Glutamatergic neuron (in vitro differentiated cells): ENCODE measurements around the gene DYNC1I2. TPM values are rescaled to one million over a fixed set of nuclear protein-coding genes. Genes with fewer than 3 reads are reported as not detected.

Experiments used
- DNase-seq: peaks from one replicate; pipeline ENCODE4 v3.0.0; 2022
- H3K27ac Mint-ChIP-seq: one replicate; pipeline ENCODE4 v1.8.0; 2020; ENCODE audit warnings: mild to moderate bottlenecking, mixed read lengths, inconsistent platforms; ENCODE audit not compliant: unreplicated experiment
- H3K27me3 Mint-ChIP-seq: one replicate; pipeline ENCODE4 v1.8.0; 2020; ENCODE audit warnings: mild to moderate bottlenecking, moderate library complexity, mixed read lengths, inconsistent platforms; ENCODE audit not compliant: unreplicated experiment
- H3K36me3 Mint-ChIP-seq: one replicate; pipeline ENCODE4 v1.8.0; 2020; ENCODE audit warnings: mild to moderate bottlenecking, mixed read lengths, inconsistent platforms; ENCODE audit not compliant: unreplicated experiment
- H3K4me1 Mint-ChIP-seq: one replicate; pipeline ENCODE4 v1.8.0; 2020; ENCODE audit warnings: mild to moderate bottlenecking, low read depth, mixed read lengths, inconsistent platforms; ENCODE audit not compliant: unreplicated experiment
- H3K4me3 Mint-ChIP-seq: one replicate; pipeline ENCODE4 v1.8.0; 2020; ENCODE audit warnings: mild to moderate bottlenecking, mixed read lengths, inconsistent platforms; ENCODE audit not compliant: unreplicated experiment
- H3K9me3 Mint-ChIP-seq: one replicate; pipeline ENCODE4 v1.8.0; 2020; ENCODE audit warnings: mild to moderate bottlenecking, moderate library complexity, mixed read lengths, inconsistent platforms; ENCODE audit not compliant: unreplicated experiment
- CTCF ChIP-seq: fragments of 200-600 bp; sonication (generic); IDR thresholded peaks from one replicate; pipeline ENCODE4 v1.5.0; 2021; ENCODE audit not compliant: partially characterized antibody, unreplicated experiment
- total RNA-seq: library from RNA; stranded (reverse); fragmentation: NEBNext Ultra II Directional; extraction: Animal tissue kit (Norgen Biotek cat#: 25700); gene quantifications from one replicate; pipeline ENCODE4 v1.2.1, GENCODE V29; 2021; ENCODE audit not compliant: unreplicated experiment

The DYNC1I2 gene
- total RNA-seq, 1 donor from 2014 or later, result 363 TPM

- Mint-ChIP-seq H3K36me3 (no peaks in the 10 kb centered on the region), H3K27ac (no peak overlapping the region), H3K4me3 (no peak overlapping the region), H3K27me3 (no peaks in the 10 kb centered on the region), H3K4me1 (peaks cover 9% of the 10 kb centered on the region), H3K9me3 (no peaks in the 10 kb centered on the region)
- TF ChIP-seq CTCF, result no peak
- DNase-seq, result no peak
Observed at GRCh38 chr2:171793691-171794678, 106.7 kb downstream of the DYNC1I2 start.

DNA sequence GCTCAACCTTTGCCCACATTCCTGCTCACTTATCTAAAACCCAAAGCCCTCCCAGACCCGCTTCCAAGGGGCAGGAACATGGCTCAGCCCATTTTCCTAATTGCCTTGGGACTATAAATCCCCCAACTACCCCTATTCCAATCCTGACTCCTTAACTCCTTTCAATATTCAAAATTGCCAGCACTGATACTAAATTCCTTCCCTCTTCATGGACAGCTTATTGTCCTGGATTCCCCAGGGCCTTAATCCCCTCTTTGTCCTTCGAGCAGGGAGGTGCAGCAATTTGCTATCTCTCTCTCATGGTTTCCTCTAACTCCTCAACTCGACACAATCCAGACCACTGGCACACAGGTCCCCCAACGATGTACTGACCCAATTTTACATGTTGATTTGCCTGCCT is 107.6 kb downstream of the DYNC1I2 start:
- Mint-ChIP-seq H3K27ac (no peak overlapping the region), H3K4me1 (peaks cover 9% of the 10 kb centered on the region), H3K4me3 (no peak overlapping the region), H3K36me3 (no peaks in the 10 kb centered on the region), H3K9me3 (no peaks in the 10 kb centered on the region), H3K27me3 (no peaks in the 10 kb centered on the region)
- DNase-seq, result no peak
- TF ChIP-seq CTCF, result no peak

Other genes starting within 250 kb of the DYNC1I2 start
- 0.54 TPM for gene CYBRD1, start 165.0 kb upstream of the DYNC1I2 start, total RNA-seq
- gene SLC25A12, start 206.8 kb downstream of the DYNC1I2 start, total RNA-seq, result 30.4 TPM
- gene HAT1, start 235.0 kb downstream of the DYNC1I2 start, total RNA-seq, result 19.9 TPM